NCI-H345 (cell line): ENCODE measurements around the gene JOSD2.

Experiments used
- DNase-seq: peaks from one replicate; lab custom pipeline; 2025; lab: John Stamatoyannopoulos, UW

The JOSD2 gene

DNA sequence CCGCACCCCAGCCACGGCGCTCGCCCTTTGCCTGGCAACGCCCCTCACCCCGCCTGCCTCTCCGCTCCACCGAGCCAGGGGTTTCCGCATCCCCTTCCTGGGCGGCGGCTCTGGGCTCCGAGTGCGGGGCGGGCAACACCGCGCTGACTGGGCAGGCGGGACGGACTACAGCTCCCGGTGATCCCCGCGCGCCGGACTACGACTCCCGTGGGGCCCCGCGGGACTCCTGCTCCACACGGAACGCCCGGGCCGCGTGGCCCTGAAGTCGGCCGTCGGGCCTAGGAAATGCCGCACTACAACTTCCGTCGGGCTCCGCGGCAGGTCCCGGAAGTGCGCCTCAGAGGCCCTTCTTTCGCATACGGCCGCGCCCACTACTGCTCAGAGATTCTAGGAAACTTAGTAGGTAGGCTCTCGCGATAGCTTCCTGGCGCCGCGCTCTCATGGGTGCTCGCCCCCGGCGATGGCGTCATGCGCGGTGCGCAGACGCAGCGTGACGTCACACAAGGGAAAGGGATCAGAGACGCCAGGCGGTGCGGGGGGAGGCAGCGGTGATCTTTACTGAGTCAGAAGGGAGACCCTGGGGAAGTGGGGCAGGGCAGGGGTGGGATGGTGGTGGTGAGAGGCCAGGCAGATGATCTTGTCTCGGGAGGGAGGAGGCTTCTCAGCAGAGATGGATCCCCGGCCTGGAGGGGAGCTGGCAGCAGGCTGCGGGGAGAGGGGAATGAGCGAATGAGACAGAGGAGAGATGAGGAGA, at the start of gene JOSD2:
JOSD2 (minus strand) TSS at position 123 of the 754 bp plus-strand sequence. CDS start 760 bp downstream, outside the sequence.
- DNase-seq, result peak; percentile 98

- no peak for DNase-seq
Measured at GRCh38 chr19:50559636-50560035, 48.6 kb upstream of the JOSD2 start.

DNA sequence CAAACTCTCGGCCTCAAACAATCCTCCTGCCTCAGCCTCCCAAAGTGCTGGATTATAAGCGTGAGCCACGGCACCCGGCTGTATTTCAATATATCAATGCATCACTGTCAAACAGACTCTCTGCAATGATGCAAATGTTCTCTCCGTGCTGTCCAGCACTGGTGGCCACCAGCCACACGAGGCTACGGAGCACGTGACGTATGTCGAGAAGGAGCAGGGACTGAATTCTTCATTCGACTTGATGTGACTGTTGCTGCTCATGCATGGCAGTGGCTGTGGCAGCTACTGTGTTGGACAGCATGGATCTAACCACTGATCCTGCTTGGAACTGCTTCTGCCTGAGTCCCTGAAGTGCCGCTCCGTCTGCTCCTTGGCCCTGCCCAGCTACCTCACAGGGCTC, 47.5 kb upstream of the JOSD2 start:
- DNase-seq, result no peak

DNA sequence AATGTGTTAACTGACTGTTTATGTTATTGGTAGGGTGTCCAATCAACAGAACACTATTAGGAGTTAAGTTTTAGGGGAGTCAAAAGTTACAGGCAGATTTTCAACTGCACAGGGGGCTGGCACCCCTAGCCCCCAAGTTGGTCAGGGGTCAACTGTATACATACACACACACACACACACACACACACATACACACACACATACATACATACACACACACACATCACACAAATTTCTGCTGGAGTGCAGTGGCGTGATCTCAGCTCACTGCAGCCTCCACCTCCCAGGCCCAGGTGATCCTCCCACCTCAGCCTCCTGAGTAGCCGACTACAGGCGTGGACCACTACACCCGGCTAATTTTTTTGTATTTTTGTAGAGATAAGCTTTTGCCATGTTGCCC, 47.0 kb upstream of the JOSD2 start:
- no peak for DNase-seq

- DNase-seq, result no peak
Measured at GRCh38 chr19:50557009-50557613, 46.1 kb upstream of the JOSD2 start.

DNA sequence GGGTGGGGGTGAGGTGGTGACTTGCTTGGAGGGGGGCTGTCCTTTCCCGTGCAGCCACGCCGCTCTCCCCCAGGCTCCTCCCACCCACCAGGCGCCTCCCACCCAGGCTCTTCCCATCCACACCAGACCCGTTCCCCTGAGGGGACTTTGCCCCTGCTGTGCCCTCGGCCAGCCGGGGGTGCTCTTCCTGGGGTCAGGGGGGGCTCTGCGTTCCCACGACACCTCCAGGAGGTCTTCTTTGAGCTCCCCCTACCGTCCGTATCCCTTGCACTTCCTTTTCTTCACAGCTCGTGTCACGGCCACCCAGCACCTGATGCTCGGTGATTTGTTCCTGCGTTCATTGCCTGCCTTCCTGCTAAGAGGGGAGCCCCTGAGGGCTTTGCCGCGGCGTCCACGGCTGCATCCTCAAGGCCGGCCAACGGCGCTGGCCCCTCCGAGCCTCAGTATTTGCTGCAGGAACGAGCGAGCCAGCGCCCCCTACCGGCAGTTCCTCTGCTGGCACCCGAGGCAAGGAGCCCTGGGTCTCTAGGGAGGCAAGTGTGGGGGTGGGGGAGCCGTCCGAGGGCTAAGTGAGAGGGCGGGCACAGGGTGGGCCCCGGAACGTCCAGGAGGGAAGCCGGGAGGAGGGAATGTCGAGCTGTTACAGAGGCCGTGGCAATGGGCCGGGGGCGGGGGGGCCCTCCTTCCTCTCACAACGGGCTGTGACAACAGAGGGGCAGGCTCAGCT, 45.5 kb upstream of the JOSD2 start:
- peak; percentile 43 for DNase-seq

GRCh38 chr19:50555450-50556281, 44.7 kb upstream of the JOSD2 start:
- no peak for DNase-seq

- no peak for DNase-seq
Measured at GRCh38 chr19:50555033-50555432, 44.0 kb upstream of the JOSD2 start.

DNA sequence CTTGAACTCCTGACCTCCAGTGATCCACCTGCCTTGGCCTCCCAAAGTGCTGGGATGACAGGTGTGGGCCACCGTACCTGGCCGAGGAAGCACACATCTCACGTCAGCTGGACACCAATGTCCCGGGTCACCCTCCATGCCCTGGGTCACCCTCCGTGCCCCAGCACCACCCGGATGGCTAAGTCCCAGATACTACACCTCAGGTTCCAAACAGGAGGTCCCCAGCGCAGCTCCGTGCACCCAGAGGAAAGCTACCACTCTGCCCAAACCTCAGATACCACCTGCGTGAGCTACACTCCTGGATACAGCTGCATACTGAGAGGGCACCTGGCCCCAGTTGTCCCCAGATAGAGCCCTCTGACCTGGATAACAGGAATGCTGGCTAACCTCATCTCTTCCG, 43.2 kb upstream of the JOSD2 start:
- DNase-seq, result no peak

GRCh38 chr19:50553134-50553703, 42.2 kb upstream of the JOSD2 start:
- no peak for DNase-seq

GRCh38 chr19:50552540-50552939, 41.5 kb upstream of the JOSD2 start:
- DNase-seq, result no peak

- DNase-seq, result no peak
Measured at GRCh38 chr19:50551715-50552187, 40.8 kb upstream of the JOSD2 start.

DNA sequence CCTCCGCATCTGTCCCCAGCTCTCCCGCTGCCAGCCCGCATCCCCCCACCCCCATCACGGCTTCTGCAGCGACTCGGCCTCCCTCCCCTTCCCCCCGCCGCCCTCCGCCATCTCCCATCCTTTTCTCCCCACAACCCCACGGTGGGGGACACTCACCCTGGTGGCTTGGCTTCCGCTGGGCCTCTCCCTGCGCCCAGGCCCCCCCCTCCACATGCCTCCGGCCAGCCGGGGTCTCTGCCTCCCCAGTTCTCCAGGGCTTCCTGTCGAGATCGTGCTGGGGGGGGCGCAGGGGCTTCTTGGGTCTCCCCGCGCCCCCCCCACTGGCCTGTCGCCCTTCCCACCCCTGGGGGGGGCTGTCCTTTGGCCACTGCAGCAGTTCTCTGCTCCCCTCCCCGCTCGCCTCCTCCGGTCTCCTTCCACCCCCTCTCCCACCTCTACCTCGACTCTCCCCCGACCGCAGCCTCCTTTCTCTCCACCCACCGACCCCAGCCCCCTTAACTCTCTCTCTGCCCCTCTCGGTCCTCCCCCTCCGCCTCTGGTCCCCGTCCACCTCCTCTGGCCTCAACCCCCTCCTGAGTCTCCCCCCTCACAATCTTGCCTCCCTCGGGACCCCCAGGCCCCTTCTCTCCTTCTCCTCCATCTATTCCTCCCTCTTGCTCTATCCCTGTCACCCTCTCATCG, 40.2 kb upstream of the JOSD2 start:
- no peak for DNase-seq

DNA sequence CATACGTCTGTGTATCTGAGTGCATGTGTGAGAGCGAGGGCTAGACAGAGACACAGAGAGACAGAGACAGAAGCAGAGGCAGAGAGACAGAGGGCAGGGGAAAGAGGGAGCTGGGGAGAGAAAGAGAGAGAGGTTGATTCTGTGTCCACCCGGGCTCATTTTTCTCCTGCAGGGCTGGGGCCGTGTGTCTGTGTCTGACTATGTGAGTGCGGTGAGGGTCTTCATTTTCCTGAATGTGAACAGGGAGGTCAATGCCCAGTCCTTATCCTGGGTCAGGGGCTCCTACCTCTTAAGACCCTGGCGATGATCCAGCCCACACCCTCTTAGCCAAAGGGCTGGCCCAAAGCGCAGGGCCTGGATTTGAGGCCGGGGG, 39.6 kb upstream of the JOSD2 start:
- DNase-seq, result no peak

GRCh38 chr19:50549927-50550593, 39.1 kb upstream of the JOSD2 start:
- no peak for DNase-seq

- DNase-seq, result no peak
Measured at GRCh38 chr19:50549059-50549926, 38.3 kb upstream of the JOSD2 start.

DNA sequence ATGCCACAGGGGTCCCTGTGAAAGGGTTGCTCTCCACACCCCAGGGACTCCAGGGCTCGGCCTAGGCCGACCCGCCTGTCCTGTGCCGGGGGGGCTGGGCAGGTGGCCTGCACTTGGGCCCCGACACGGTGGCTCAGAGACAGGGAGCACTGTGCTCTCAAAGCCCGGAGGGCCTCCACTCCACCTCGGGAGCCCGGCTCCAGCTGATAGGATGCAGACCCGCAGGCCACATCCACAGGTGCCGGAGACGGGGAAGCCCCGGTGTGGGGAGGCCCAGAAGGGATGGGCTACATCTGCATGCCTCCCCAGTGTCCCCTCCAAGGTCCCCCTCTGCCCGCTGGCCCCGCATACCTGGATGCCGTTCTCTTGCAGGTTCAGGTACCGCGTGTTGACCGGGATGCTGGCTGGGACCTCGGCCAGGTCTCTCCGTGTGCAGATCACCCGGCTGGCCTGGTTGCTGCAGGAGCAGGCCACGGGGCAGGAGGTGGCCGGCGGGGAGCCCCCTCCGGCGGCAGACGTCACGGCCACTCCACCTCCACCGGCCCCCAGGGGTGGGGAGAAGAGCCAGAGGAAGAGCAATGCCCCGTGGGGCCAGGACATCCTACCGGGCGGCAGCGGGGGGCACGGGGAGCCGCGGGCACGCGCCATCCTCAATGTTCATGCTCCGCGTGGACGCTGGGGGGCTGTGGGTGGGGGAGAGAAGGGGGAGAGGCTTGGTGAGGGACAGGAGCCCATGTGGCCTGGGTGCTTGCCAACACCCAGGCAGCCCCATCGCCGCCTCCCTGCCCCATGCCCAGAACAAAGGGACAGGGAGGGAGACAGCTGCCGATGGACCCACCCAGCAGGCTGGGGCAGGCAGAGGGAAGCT, 37.4 kb upstream of the JOSD2 start:
- no peak for DNase-seq

GRCh38 chr19:50547385-50548190, 36.6 kb upstream of the JOSD2 start:
- DNase-seq, result no peak
